HG02973 (cell line): ENCODE results near the gene CKAP5.
"Not testable (repeated sequence)": the region's sequence is repeated elsewhere in the genome, so short reads cannot be mapped to it uniquely, and the experiment has no call there.

Source experiments
- ATAC-seq: cut with Tn5 transposase; IDR thresholded peaks from one replicate; pipeline ENCODE4 v1.9.1; 2021; ENCODE audit warnings: moderate library complexity; ENCODE audit not compliant: unreplicated experiment

The CKAP5 gene

GRCh38 chr11:46728659-46729040 is 117.4 kb downstream of the CKAP5 start:
- ATAC-seq, result no peak

- ATAC-seq, result no peak
Measured at GRCh38 chr11:46727952-46728658, 118.0 kb downstream of the CKAP5 start.

GRCh38 chr11:46726206-46726862 is 119.7 kb downstream of the CKAP5 start:
- ATAC-seq, result no peak

GRCh38 chr11:46725338-46726205 is 120.5 kb downstream of the CKAP5 start:
- no peak for ATAC-seq

GRCh38 chr11:46724088-46724487 is 122.0 kb downstream of the CKAP5 start:
- no peak for ATAC-seq

GRCh38 chr11:46723359-46723680 is 122.8 kb downstream of the CKAP5 start:
- ATAC-seq, result no peak

- ATAC-seq, result no peak
Measured at GRCh38 chr11:46722566-46723358, 123.3 kb downstream of the CKAP5 start.

- ATAC-seq, result no peak
Measured at GRCh38 chr11:46721286-46721685, 124.8 kb downstream of the CKAP5 start.

GRCh38 chr11:46719543-46720218 is 126.4 kb downstream of the CKAP5 start:
- ATAC-seq, result no peak

GRCh38 chr11:46719048-46719542 is 127.0 kb downstream of the CKAP5 start, which contains the start of gene F2:
Gene F2, plus strand, starts transcription at chr11:46719213. Its CDS starts 23 bp downstream, at chr11:46719236.
- ATAC-seq, result no peak

- no peak for ATAC-seq
Measured at GRCh38 chr11:46718155-46719019, 127.7 kb downstream of the CKAP5 start.

- not testable (repeated sequence) for ATAC-seq
Measured at GRCh38 chr11:46717825-46718154, 128.3 kb downstream of the CKAP5 start.

- no peak for ATAC-seq
Measured at GRCh38 chr11:46712874-46713576, 133.1 kb downstream of the CKAP5 start.

GRCh38 chr11:46711303-46711702 is 134.8 kb downstream of the CKAP5 start:
- no peak for ATAC-seq

- ATAC-seq, result no peak
Measured at GRCh38 chr11:46710821-46711269, 135.2 kb downstream of the CKAP5 start.

- not testable (repeated sequence) for ATAC-seq
Measured at GRCh38 chr11:46709351-46709750, 136.7 kb downstream of the CKAP5 start.

GRCh38 chr11:46706886-46707285 is 139.2 kb downstream of the CKAP5 start:
- no peak for ATAC-seq

- no peak for ATAC-seq
Measured at GRCh38 chr11:46705070-46705688, 140.9 kb downstream of the CKAP5 start.
